Progenitor cell of endocrine pancreas (in vitro differentiated cells): ENCODE data around the gene HCN4. TPM values are rescaled to one million over a fixed set of nuclear protein-coding genes. Genes with fewer than 3 reads are reported as not detected.

Source experiments
- DNase-seq: peaks from one replicate; pipeline ENCODE4 v3.0.0; 2021; ENCODE audit warnings: low spot score; ENCODE audit not compliant: unreplicated experiment
- H3K27ac Mint-ChIP-seq: 2 replicates; pipeline ENCODE4 v1.8.0; 2021; ENCODE audit warnings: mild to moderate bottlenecking, moderate library complexity, mixed read lengths
- H3K27me3 Mint-ChIP-seq: 2 replicates; pipeline ENCODE4 v1.8.0; 2021; ENCODE audit warnings: mixed read lengths
- H3K36me3 Mint-ChIP-seq: 2 replicates; pipeline ENCODE4 v1.8.0; 2022; ENCODE audit warnings: mixed read lengths; ENCODE audit not compliant: insufficient read depth
- H3K4me1 Mint-ChIP-seq: 2 replicates; pipeline ENCODE4 v1.8.0; 2021; ENCODE audit warnings: low read depth, mixed read lengths
- H3K4me3 Mint-ChIP-seq: 2 replicates; pipeline ENCODE4 v1.8.0; 2021; ENCODE audit warnings: low read depth, mild to moderate bottlenecking, moderate library complexity, mixed read lengths
- H3K9me3 Mint-ChIP-seq: 2 replicates; pipeline ENCODE4 v1.8.0; 2021; ENCODE audit warnings: low read depth, mixed read lengths
- total RNA-seq: library from RNA; stranded (reverse); gene quantifications from 2 replicates; pipeline ENCODE4 v1.2.1, GENCODE V29; 2021
- TF ChIP-seq, protein P1 (sequence below): fragments of 200-600 bp; sonication (generic); IDR thresholded peaks from one replicate; pipeline ENCODE4 v1.5.0; 2021; ENCODE audit warnings: antibody characterized with exemption, mild to moderate bottlenecking; ENCODE audit not compliant: unreplicated experiment

Gene HCN4
- total RNA-seq, 1 donor from 2014 or later, result 4.9 TPM

DNA sequence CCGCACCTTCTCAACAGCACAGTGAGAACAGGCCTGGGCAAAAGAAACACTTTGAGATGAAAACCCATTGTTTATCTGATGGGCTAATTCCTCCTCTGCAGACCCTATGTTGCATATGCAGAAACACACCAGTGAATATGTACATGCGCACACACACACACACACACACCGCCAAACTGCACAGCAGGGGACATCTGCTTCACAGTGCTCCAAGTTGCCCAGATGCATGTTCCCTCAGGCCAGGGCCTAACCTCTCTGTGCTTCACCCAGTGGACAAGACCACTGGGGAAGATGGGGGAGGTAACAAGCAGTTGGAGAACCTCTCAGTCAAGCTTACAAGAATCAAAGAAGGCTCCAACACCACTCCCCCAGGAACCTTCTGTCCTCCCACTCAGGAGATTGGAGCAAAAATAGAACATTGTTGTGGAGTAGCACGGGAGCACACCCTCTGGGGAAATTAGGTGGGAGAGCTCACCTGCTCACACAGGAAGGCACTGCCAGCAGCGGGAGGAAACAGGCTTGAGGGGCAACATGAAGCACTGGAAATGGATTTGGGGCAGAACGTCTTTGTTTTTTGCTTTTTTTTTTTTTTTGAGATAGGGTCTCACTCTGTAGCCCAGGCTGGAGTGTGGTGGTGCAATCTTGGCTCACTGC lies 13.0 kb downstream of the HCN4 start:
- TF ChIP-seq, protein P1, sequence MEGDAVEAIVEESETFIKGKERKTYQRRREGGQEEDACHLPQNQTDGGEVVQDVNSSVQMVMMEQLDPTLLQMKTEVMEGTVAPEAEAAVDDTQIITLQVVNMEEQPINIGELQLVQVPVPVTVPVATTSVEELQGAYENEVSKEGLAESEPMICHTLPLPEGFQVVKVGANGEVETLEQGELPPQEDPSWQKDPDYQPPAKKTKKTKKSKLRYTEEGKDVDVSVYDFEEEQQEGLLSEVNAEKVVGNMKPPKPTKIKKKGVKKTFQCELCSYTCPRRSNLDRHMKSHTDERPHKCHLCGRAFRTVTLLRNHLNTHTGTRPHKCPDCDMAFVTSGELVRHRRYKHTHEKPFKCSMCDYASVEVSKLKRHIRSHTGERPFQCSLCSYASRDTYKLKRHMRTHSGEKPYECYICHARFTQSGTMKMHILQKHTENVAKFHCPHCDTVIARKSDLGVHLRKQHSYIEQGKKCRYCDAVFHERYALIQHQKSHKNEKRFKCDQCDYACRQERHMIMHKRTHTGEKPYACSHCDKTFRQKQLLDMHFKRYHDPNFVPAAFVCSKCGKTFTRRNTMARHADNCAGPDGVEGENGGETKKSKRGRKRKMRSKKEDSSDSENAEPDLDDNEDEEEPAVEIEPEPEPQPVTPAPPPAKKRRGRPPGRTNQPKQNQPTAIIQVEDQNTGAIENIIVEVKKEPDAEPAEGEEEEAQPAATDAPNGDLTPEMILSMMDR, result no peak
- Mint-ChIP-seq H3K27me3 (no peaks in the 10 kb centered on the region), H3K9me3 (no peaks in the 10 kb centered on the region), H3K4me1 (peaks cover 10% of the 10 kb centered on the region), H3K36me3 (no peaks in the 10 kb centered on the region), H3K27ac (no peak overlapping the region), H3K4me3 (no peak overlapping the region)
- no peak for DNase-seq

DNA sequence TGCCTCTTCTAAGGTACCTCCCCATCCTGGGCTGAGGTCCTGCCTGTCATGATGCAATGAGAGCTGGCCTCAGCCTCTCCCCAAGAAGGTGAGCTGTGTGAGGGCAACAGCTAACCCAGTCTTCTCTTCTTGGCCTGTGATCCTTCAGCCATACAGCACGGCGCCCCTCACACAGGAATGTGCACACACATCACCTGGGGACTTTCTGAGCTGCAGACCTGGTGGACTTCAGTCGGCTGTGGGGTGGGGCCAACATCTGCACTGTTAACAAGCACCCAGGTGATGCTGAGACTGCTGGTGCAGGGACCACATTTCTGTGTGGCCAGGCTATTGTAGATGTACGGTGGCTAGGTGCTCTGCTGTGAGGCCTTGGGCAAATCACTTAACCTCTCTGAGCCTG lies 14.5 kb downstream of the HCN4 start:
- Mint-ChIP-seq H3K27ac (no peak overlapping the region), H3K4me3 (no peak overlapping the region), H3K4me1 (peaks cover 10% of the 10 kb centered on the region), H3K27me3 (no peaks in the 10 kb centered on the region), H3K9me3 (no peaks in the 10 kb centered on the region), H3K36me3 (no peaks in the 10 kb centered on the region)
- no peak for DNase-seq
- TF ChIP-seq, protein P1, result no peak

DNA sequence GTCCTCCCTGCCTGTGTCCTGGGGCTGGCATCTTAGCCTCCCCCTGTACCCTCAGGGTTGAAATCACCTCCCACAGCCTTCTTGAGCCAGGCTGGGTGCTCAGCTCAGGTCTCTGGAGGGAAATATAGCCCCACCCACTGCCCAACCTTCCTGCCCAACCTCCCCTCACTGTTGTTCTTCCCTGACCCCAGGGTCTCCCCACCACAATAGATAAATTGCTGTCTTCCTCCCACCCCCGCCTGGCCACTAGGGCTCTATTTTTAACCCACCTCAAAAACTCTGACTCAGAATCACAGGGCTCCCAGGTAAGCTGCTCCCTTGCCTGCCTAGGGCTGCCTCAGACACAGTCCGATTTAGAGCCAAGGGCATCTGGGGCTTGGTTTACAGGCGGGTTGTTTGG lies 15.0 kb downstream of the HCN4 start:
- Mint-ChIP-seq H3K9me3 (no peaks in the 10 kb centered on the region), H3K27ac (no peak overlapping the region), H3K36me3 (no peaks in the 10 kb centered on the region), H3K4me3 (no peak overlapping the region), H3K27me3 (no peaks in the 10 kb centered on the region), H3K4me1 (peaks cover 8% of the 10 kb centered on the region)
- DNase-seq, result no peak
- TF ChIP-seq, protein P1, result no peak

DNA sequence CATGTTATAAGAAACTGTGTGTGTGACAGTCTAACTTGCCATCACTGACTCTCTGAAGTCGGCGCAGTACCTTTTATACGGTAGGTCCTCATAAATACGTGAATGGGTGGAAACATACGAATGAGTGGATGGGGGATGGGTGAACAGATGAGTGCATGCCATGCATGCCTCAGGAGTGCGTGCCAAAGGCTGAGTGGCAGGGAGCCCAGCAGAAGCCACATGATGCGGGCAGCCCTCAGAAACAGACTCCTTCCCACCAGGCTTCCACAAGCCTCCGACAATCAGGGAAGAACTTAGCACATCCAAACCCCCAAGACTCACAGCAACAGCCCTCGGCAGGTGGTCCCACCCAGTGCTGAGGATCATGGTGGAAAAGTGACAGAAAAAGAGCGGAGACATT lies 16.7 kb downstream of the HCN4 start:
- Mint-ChIP-seq H3K4me3 (no peak overlapping the region), H3K36me3 (no peaks in the 10 kb centered on the region), H3K9me3 (no peaks in the 10 kb centered on the region), H3K27ac (no peak overlapping the region), H3K27me3 (no peaks in the 10 kb centered on the region), H3K4me1 (no peaks in the 10 kb centered on the region)
- DNase-seq, result no peak
- TF ChIP-seq, protein P1, result no peak

DNA sequence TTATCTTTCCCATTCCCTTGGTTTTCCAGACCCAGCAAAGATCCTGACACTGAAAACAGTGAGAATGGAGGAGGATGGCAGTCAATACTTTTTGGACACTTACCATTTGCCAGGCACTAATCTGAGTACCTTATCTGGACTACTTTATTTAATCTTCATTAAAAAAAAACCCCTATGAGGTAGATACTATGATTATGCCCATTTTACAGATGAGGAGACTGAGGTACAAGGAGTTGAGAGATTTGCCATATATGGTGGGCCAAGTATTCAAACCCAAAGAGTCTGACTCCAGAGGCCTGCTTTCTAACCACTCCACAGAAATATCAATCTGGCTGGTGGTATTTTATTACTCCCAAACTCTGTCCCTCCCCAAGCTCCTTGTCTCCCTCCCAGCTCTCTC lies 19.6 kb downstream of the HCN4 start:
- Mint-ChIP-seq H3K27ac (no peak overlapping the region), H3K4me3 (no peak overlapping the region), H3K36me3 (no peaks in the 10 kb centered on the region), H3K9me3 (no peaks in the 10 kb centered on the region), H3K27me3 (no peaks in the 10 kb centered on the region), H3K4me1 (no peaks in the 10 kb centered on the region)
- TF ChIP-seq, protein P1, result no peak
- DNase-seq, result no peak
